GM18517 (cell line): Measurements from ENCODE around the gene TGFBR3L.
"Not testable (repeated sequence)": the region's sequence is repeated elsewhere in the genome, so short reads cannot be mapped to it uniquely, and the experiment has no call there.

ENCODE experiments used
- ATAC-seq: cut with Tn5 transposase; IDR thresholded peaks from one replicate; pipeline ENCODE4 v1.9.1; 2021; ENCODE audit warnings: mild to moderate bottlenecking, moderate library complexity; ENCODE audit not compliant: unreplicated experiment

TGFBR3L gene

GRCh38 chr19:7926727-7927604, 12.3 kb downstream of the TGFBR3L start:
- no peak for ATAC-seq

GRCh38 chr19:7927605-7928333, 13.1 kb downstream of the TGFBR3L start:
- no peak for ATAC-seq

DNA sequence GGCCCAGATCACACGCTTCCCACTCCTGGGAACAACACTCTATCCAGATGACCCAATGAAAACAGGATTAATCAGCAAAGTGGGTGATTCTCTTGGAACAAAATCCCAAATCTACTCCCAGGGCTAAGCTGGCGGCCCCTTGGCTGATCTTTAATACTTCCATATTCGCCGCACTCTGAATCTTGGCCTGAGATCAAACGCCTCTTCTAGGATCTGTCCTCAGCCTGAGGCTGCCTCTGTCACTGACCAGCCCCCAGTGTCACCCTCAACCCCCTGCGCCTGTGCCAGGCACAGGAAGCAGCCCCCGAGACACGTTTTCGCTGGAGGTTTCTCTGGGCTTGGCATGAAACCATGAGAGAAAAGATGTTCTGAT, 13.7 kb downstream of the TGFBR3L start:
- no peak for ATAC-seq

GRCh38 chr19:7928741-7929701, 14.4 kb downstream of the TGFBR3L start:
- no peak for ATAC-seq

GRCh38 chr19:7930030-7930429, 15.4 kb downstream of the TGFBR3L start:
- ATAC-seq: not testable (repeated sequence)

GRCh38 chr19:7930765-7931164, 16.1 kb downstream of the TGFBR3L start:
- ATAC-seq: no peak

- no peak for ATAC-seq
Measured at GRCh38 chr19:7931221-7932061, 16.8 kb downstream of the TGFBR3L start.

DNA sequence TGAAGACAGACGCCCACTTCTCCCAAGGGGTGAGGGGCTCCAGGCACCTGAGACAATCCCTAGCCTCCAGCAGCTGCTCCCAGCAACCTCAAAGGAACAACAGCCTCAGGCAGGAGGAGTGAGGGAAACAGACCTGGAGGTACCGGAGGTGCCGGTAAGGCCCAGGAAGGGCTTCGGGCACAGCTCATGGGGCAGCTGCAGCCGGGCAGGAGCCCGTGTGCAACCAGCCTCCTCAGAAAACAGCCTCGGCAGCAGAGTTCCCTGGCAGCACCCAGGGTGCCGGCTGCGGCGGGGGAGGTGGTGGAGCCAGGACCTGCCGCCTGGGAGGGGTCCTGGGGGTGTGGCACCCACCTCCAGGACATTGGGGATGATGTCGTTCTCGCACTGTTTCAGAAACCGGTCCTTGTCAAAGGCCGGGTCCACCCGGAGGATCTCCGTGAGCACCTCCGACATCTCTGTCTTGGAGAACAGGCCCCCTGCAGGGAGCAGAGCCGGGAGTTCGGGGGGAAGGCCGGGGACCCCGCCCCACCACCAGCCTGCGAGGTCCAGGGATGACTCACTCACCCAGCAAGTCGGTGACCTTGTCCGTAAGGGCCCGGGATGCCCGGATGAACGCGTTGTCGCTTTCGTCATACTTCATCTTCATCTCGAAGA, 17.8 kb downstream of the TGFBR3L start:
- ATAC-seq: no peak

GRCh38 chr19:7932930-7933300, 18.3 kb downstream of the TGFBR3L start:
- ATAC-seq: no peak

GRCh38 chr19:7933411-7933810, 18.8 kb downstream of the TGFBR3L start:
- no peak for ATAC-seq

- no peak for ATAC-seq
Measured at GRCh38 chr19:7933828-7934725, 19.4 kb downstream of the TGFBR3L start.

GRCh38 chr19:7934766-7935165, 20.1 kb downstream of the TGFBR3L start:
- ATAC-seq: no peak

DNA sequence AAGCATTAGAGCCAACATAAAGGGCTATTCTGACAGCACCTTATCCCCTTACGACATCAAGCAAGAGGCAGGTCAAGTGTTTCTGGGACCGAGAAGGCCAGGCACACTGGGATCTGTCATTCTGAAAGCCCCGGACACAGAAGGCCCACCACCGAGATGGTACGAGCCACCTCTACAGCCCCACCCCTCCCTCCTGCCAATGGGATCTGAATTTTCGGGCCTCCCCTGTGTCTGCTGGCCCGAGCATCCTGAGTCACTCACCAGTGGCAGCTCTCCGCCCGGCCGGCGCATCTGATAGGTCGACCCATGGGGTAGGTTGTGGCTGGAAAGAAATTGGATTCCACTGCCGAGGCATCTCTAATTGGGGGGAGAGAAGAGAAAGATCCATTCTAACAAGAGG, 26.2 kb downstream of the TGFBR3L start:
- ATAC-seq: no peak

DNA sequence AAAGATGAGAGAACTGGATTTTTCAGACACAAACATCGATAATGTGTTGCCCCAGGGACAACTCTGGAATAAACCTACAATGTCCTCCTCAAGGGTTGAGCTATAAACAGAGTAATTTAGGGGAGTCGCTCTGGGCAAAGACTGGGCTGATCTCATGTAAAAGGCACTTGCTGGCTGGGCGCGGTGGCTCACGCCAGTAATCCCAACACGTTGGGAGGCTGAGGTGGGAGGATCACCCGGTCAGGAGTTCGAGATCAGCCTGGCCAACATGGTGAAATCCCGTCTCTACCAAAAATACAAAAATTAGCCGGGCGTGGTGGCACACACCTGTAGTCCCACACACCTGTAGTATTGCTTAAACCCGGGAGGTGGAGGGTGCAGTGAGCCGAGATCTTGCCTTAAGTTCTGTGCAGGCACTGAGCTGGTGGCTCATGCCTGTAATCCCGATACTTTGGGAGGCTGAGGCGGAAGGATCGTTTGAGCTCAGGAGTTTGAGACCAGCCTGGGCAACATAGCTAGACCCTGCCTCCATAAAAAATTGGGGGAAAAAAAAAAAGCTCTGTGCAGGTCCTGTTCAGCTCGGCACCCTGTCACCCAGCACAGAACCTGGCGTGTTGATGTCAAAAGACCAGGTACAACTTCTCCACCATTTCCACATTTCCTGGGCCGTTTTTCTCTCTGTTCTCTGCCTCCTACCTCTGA, 27.4 kb downstream of the TGFBR3L start:
- ATAC-seq: no peak

DNA sequence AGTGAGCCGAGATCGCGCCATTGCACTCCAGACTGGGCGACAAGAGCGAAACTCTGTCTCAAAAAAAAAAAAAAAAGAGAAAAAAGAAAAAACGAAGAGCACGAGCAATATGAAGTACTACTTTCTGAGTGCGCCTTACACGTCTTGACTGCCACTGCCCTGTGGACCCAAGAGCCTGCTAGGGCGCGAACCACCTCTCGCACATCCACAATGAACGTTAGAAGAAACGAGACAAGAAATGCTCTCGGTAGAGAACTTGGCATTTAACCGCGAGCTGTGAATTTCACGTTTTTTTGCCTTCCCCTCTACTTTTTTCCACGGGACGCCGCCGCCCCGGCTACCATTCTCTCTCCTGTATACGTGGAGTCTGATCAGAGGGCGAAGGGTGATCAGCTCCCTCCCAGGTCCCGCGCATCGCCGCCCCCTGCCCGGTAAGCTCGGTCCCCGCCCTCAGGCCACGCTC, 28.4 kb downstream of the TGFBR3L start:
- no peak for ATAC-seq

GRCh38 chr19:7943444-7944176, 29.0 kb downstream of the TGFBR3L start, which contains the start of gene TIMM44:
Gene TIMM44, minus strand, starts transcription at chr19:7943666. Its CDS starts 15 bp downstream, at chr19:7943651.
- ATAC-seq: peak; percentile 92

DNA sequence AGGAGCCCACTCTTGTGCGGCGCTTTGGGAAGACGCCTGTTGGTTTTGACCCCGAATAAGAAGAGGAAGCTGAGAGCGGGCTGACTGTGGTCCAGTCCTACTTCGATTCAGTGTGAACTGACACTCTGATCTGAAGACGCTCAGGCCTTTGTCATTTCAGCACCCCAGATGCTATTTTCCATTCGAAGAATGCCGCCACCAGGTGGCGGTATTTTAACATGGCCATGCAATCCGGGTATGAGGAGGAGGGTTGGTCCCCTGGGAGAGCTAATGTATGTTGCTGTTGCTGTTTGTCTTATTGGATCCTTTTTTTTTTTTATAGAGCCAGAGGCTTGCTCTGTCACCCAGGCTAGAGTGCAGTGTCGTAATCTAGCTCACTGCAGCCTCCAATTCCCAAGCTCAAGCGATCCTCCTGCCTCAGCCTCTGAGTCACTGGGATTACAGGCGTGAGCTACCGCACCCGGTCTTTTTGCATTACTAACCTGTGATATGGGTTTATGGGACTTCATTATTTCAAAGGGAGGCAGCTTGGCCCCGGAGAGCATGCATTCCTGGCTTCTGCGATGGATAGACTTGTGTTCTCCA, 29.6 kb downstream of the TGFBR3L start:
- peak; percentile 33 for ATAC-seq
